T follicular helper cell (primary cell): Measurements from ENCODE around the gene ARL16.
"Not testable (repeated sequence)": the region's sequence is repeated elsewhere in the genome, so short reads cannot be mapped to it uniquely, and the experiment has no call there.

Source experiments
- DNase-seq: peaks from one replicate; pipeline ENCODE4 v3.0.0-alpha.2; 2020; ENCODE audit warnings: low read depth

Gene ARL16

GRCh38 chr17:81695211-81695610 is 11.6 kb upstream of the ARL16 start:
- no peak for DNase-seq

- no peak for DNase-seq
Observed at GRCh38 chr17:81694810-81695209, 11.2 kb upstream of the ARL16 start.

GRCh38 chr17:81693509-81694210 is 10.1 kb upstream of the ARL16 start:
- DNase-seq = no peak

- DNase-seq = no peak
Observed at GRCh38 chr17:81691608-81692007, 8.0 kb upstream of the ARL16 start.

GRCh38 chr17:81691196-81691595 is 7.6 kb upstream of the ARL16 start:
- DNase-seq = no peak

GRCh38 chr17:81690549-81690948 is 7.0 kb upstream of the ARL16 start:
- no peak for DNase-seq

GRCh38 chr17:81690066-81690465 is 6.5 kb upstream of the ARL16 start:
- no peak for DNase-seq

- DNase-seq = no peak
Observed at GRCh38 chr17:81688616-81689015, 5.0 kb upstream of the ARL16 start.

- DNase-seq = no peak
Observed at GRCh38 chr17:81687770-81688541, 4.4 kb upstream of the ARL16 start.

- DNase-seq = no peak
Observed at GRCh38 chr17:81686614-81687013, 3.0 kb upstream of the ARL16 start.

GRCh38 chr17:81685108-81685507 is 1.5 kb upstream of the ARL16 start:
- no peak for DNase-seq

- no peak for DNase-seq
Observed at GRCh38 chr17:81684442-81684911, 880 bp upstream of the ARL16 start.

GRCh38 chr17:81683208-81683583 is 401 bp downstream of the ARL16 start:
- no peak for DNase-seq

- no peak for DNase-seq
Observed at GRCh38 chr17:81682565-81683207, 911 bp downstream of the ARL16 start.

GRCh38 chr17:81681672-81682071 is 1.9 kb downstream of the ARL16 start:
- no peak for DNase-seq

- no peak for DNase-seq
Observed at GRCh38 chr17:81680150-81680549, 3.4 kb downstream of the ARL16 start.

- no peak for DNase-seq
Observed at GRCh38 chr17:81676906-81677305, 6.7 kb downstream of the ARL16 start.

GRCh38 chr17:81675515-81676221 is 7.9 kb downstream of the ARL16 start:
- not testable (repeated sequence) for DNase-seq

GRCh38 chr17:81673561-81674258 is 9.9 kb downstream of the ARL16 start:
- no peak for DNase-seq

GRCh38 chr17:81672954-81673353 is 10.6 kb downstream of the ARL16 start:
- no peak for DNase-seq

- no peak for DNase-seq
Observed at GRCh38 chr17:81672504-81672903, 11.1 kb downstream of the ARL16 start.

- no peak for DNase-seq
Observed at GRCh38 chr17:81667754-81668153, 15.8 kb downstream of the ARL16 start.
